ENCODE data around the gene ALDH1L1. TPM values are rescaled to one million over a fixed set of nuclear protein-coding genes. Genes with fewer than 3 reads are reported as not detected.
"Not testable (repeated sequence)": the region's sequence is repeated elsewhere in the genome, so short reads cannot be mapped to it uniquely, and the experiment has no call there.

Gene ALDH1L1
- total and polyA plus RNA-seq, 8 donors: 1.4 to 17.4 (median 5.2) TPM

DNA sequence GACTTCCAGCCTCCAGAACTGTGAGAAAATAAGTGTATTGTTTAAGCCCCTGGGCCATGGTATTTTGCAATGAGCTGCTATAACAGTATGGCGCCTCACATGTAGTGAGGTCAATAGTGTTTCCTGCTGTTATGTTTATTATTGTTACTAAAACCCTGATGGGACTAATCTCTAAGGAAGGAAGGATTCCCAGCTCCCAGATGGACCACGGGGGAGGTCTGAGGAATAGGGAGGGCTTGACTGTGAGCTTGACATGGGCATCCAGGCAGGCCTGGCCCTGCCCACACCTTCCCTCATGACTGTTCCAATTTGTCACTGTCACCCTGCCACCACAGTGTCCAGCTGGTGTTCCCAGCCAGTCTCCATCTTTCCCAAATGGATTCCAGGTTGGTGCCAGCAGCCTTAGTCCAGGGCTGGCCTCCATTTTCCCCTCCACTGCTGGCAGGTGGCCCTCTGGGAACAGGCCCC is 82.0 kb downstream of the ALDH1L1 start:
- 71 to 86% (median 82%) methylated on average over 2 of the region's 2 CpGs for WGBS, 5 donors
- Histone ChIP-seq H3K4me3 (no peak overlapping the region), H3K4me1 (peaks cover 0 to 14% (median 5%) of the 10 kb centered on the region in 4 donors), H3K9me3 (peaks cover 3 to 37% (median 19%) of the 10 kb centered on the region in 4 donors), H3K27ac (no peak overlapping the region), H3K27me3 (no peaks in the 10 kb centered on the region), H3K36me3 (no peaks in the 10 kb centered on the region)
- TF ChIP-seq, protein P1, sequence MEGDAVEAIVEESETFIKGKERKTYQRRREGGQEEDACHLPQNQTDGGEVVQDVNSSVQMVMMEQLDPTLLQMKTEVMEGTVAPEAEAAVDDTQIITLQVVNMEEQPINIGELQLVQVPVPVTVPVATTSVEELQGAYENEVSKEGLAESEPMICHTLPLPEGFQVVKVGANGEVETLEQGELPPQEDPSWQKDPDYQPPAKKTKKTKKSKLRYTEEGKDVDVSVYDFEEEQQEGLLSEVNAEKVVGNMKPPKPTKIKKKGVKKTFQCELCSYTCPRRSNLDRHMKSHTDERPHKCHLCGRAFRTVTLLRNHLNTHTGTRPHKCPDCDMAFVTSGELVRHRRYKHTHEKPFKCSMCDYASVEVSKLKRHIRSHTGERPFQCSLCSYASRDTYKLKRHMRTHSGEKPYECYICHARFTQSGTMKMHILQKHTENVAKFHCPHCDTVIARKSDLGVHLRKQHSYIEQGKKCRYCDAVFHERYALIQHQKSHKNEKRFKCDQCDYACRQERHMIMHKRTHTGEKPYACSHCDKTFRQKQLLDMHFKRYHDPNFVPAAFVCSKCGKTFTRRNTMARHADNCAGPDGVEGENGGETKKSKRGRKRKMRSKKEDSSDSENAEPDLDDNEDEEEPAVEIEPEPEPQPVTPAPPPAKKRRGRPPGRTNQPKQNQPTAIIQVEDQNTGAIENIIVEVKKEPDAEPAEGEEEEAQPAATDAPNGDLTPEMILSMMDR (IDR thresholded peaks at IDR 0.05): no peak
- no peak for TF ChIP-seq EP300 (IDR thresholded peaks at IDR 0.05)
- no peak for DNase-seq
- intact Hi-C loops (cut with DNase I; ENCODE audit: low total_unique reads): no loop called here

DNA sequence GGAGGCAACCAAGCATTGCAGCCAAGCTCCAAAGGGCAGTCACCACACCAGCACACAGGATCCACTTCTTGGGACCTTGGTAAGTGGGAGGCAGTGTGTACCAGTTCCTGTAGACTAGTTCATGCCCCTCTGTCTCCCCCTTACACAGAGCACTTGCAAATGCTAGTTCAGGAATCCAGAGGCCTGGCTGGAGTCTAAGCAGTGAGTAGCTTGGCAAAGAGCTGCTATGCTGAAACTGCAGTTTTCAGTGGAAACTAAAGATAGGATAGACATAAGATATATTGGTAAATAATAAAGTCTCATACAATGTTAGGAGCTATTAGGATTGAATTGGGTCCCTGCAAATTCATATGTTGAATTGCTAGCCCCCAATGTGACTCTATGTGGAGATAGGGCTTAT is 82.6 kb downstream of the ALDH1L1 start:
- intact Hi-C loops (cut with DNase I; ENCODE audit: low total_unique reads): no loop called here
- Histone ChIP-seq H3K4me3 (no peak overlapping the region), H3K4me1 (peaks cover 0 to 11% (median 5%) of the 10 kb centered on the region in 4 donors), H3K27me3 (no peaks in the 10 kb centered on the region), H3K36me3 (no peaks in the 10 kb centered on the region), H3K27ac (no peak overlapping the region), H3K9me3 (peaks cover 3 to 37% (median 19%) of the 10 kb centered on the region in 4 donors)
- no peak for DNase-seq
- TF ChIP-seq POLR2A (IDR thresholded peaks at IDR 0.05) (no peak), POLR2AphosphoS5 (IDR thresholded peaks at IDR 0.05) (no peak), EP300 (IDR thresholded peaks at IDR 0.05) (no peak)
- TF ChIP-seq, protein P1 (IDR thresholded peaks at IDR 0.05): no peak

DNA sequence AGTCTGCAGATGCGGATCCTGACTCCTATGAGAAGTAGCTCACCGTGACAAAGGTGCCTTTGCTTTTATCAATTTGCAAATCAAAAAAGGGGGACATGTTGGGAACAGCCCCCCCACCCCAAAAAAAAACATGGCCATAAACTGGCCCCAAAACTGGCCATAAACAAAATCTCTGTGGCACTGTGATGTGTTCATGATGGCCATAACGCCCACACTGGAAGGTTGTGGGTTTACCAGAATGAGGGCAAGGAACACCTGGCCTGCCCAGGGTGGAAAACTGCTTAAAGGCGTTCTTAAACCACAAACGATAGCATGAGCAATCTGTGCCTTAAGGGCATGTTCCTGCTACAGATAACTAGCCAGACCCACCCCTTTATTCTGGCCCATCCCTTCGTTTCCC is 84.1 kb downstream of the ALDH1L1 start:
- H3K27me3 ChIP-seq; H3K4me3 ChIP-seq; H3K4me1 ChIP-seq; H3K27ac ChIP-seq; H3K36me3 ChIP-seq; DNase-seq; intact Hi-C loops (cut with DNase I; ENCODE audit: low total_unique reads): not testable (repeated sequence)
- WGBS, 5 donors: 65 to 84% (median 79%) methylated on average over 6 of the region's 6 CpGs
- H3K9me3 ChIP-seq: peaks cover 3 to 46% (median 23%) of the 10 kb centered on the region in 4 donors

DNA sequence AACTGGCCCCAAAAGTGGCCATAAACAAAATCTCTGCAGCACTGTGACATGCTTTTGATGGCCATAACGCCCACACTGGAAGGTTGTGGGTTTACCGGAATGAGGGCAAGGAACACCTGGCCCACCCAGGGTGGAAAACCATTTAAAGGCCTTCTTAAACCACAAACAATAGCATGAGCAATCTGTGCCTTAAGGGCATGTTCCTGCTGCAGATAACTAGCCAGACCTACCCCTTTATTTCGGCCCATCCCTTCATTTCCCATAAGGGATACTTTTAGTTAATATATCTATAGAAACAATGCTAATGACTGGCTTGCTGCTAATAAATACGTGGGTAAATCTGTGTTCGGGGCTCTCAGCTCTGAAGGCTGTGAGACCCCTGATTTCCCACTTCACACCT is 88.3 kb downstream of the ALDH1L1 start:
- DNase-seq; intact Hi-C loops (cut with DNase I; ENCODE audit: low total_unique reads); H3K36me3 ChIP-seq; H3K4me3 ChIP-seq; H3K27me3 ChIP-seq; H3K4me1 ChIP-seq; H3K27ac ChIP-seq: not testable (repeated sequence)
- 86 to 92% (median 91%) methylated on average over 5 of the region's 5 CpGs for WGBS, 5 donors
- H3K9me3 ChIP-seq: peaks cover 3 to 39% (median 22%) of the 10 kb centered on the region in 4 donors

DNA sequence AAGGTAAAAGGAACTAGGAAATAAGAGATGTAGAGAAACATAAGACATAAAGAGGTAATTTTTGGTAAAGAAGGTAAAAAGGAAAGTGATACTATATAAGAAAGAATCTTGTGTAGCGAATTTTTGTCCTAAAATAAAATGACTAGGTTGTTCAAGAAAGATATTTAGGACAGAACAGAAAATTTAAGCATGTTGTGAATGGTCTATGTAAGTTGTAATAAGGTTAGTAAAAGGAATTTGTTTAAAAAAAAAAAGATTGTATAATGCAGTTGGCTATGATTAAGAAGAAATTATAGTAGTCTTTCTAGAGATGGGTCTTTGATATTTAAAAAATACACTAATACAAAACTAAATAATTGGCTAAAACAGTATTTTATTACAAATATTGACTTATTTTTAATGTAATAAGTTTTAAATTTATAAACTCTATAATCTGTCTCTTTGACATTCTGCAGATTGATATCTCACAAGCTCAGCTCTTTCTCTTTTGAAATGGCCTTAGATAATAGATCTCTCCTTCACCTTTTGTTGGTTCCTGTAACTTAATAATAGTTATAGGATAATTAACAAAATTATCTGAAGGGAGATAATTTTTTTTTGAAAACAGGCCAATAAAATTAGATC is 92.7 kb downstream of the ALDH1L1 start:
- Histone ChIP-seq H3K36me3 (no peaks in the 10 kb centered on the region), H3K27me3 (no peaks in the 10 kb centered on the region), H3K4me3 (no peak overlapping the region), H3K27ac (no peak overlapping the region), H3K9me3 (peaks cover 0 to 9% (median 4%) of the 10 kb centered on the region in 4 donors), H3K4me1 (peaks cover 7 to 17% (median 16%) of the 10 kb centered on the region in 4 donors)
- no peak for DNase-seq
- TF ChIP-seq, protein P1 (IDR thresholded peaks at IDR 0.05): no peak
- no peak for TF ChIP-seq POLR2A (IDR thresholded peaks at IDR 0.05)
- no peak for TF ChIP-seq POLR2AphosphoS5 (IDR thresholded peaks at IDR 0.05)
- no peak for TF ChIP-seq EP300 (IDR thresholded peaks at IDR 0.05)
- 80 to 92% (median 87%) methylated on average over 1 of the region's 1 CpG for WGBS, 5 donors
- intact Hi-C loops (cut with DNase I; ENCODE audit: low total_unique reads): no loop called here

Measured in stomach (tissue), 9 donors.